GM23338 (cell line): Measurements from ENCODE around the gene KRT1. TPM values are rescaled to one million over a fixed set of nuclear protein-coding genes. Genes with fewer than 3 reads are reported as not detected.

ENCODE experiments used
- ATAC-seq: fragments of 200-7000 bp; cut with Tn5 transposase; 3 replicates; pipeline ENCODE4 v1.9.1; 2020
- DNase-seq: peaks from one replicate; pipeline ENCODE4 v3.0.0-alpha.2; 2015; ENCODE audit warnings: low spot score
- H2AFZ ChIP-seq: fragments of 200-600 bp; sonication (generic); 2 replicates; pipeline ENCODE4 v1.8.0; 2016; ENCODE audit warnings: antibody characterized with exemption, mild to moderate bottlenecking, moderate library complexity
- H3F3A ChIP-seq: fragments of 200-600 bp; sonication (generic); replicated peaks from 2 replicates; pipeline ENCODE4 v1.8.0; 2017; ENCODE audit warnings: antibody characterized with exemption, mixed run types, low read depth
- H3K27ac ChIP-seq: fragments of 200-600 bp; sonication (generic); 2 replicates; pipeline ENCODE4 v1.6.1; 2016; ENCODE audit warnings: low read depth
- H3K27me3 ChIP-seq: fragments of 200-600 bp; sonication (generic); 2 replicates; pipeline ENCODE4 v1.8.0; 2016; ENCODE audit warnings: mild to moderate bottlenecking, mixed run types, moderate library complexity; ENCODE audit not compliant: insufficient read depth
- H3K36me3 ChIP-seq: fragments of 200-600 bp; sonication (generic); 2 replicates; pipeline ENCODE4 v1.8.0; 2016; ENCODE audit warnings: mild to moderate bottlenecking; ENCODE audit not compliant: insufficient read depth
- H3K4me1 ChIP-seq: fragments of 200-600 bp; sonication (generic); 2 replicates; pipeline ENCODE4 v1.8.0; 2016; ENCODE audit warnings: mild to moderate bottlenecking, moderate library complexity; ENCODE audit not compliant: insufficient read depth
- H3K4me2 ChIP-seq: fragments of 200-600 bp; sonication (generic); 2 replicates; pipeline ENCODE4 v1.7.1; 2017; ENCODE audit warnings: mixed run types
- H3K4me3 ChIP-seq: fragments of 200-600 bp; sonication (generic); 2 replicates; pipeline ENCODE4 v1.6.1; 2016; ENCODE audit warnings: mixed run types
- H3K79me2 ChIP-seq: fragments of 200-600 bp; sonication (generic); replicated peaks from 2 replicates; pipeline ENCODE4 v1.8.0; 2017; ENCODE audit warnings: mild to moderate bottlenecking; ENCODE audit not compliant: insufficient read depth
- H3K9me2 ChIP-seq: fragments of 200-600 bp; sonication (generic); 2 replicates; pipeline ENCODE4 v1.8.0; 2017; ENCODE audit not compliant: insufficient read depth
- H4K20me1 ChIP-seq: fragments of 200-600 bp; sonication (generic); replicated peaks from 2 replicates; pipeline ENCODE4 v1.8.0; 2017; ENCODE audit warnings: mild to moderate bottlenecking; ENCODE audit not compliant: insufficient read depth
- H3K27ac Mint-ChIP-seq: 2 replicates; pipeline ENCODE4 v1.8.0; 2020; ENCODE audit warnings: inconsistent platforms, mild to moderate bottlenecking, moderate library complexity, mixed read lengths
- H3K27me3 Mint-ChIP-seq: 3 replicates; pipeline ENCODE4 v1.8.0; 2022; ENCODE audit warnings: low read depth, mild to moderate bottlenecking, moderate library complexity, mixed read lengths, inconsistent platforms; ENCODE audit not compliant: insufficient read depth, poor library complexity
- H3K36me3 Mint-ChIP-seq: 3 replicates; pipeline ENCODE4 v1.8.0; 2021; ENCODE audit warnings: low read depth, mild to moderate bottlenecking, inconsistent platforms, moderate library complexity, mixed read lengths
- H3K4me1 Mint-ChIP-seq: 3 replicates; pipeline ENCODE4 v1.8.0; 2020; ENCODE audit warnings: mild to moderate bottlenecking, inconsistent platforms, mixed read lengths
- H3K4me3 Mint-ChIP-seq: 3 replicates; pipeline ENCODE4 v1.8.0; 2021; ENCODE audit warnings: moderate library complexity, mild to moderate bottlenecking, inconsistent platforms, mixed read lengths
- H3K9me3 Mint-ChIP-seq: 3 replicates; pipeline ENCODE4 v1.8.0; 2020; ENCODE audit warnings: moderate library complexity, mild to moderate bottlenecking, inconsistent platforms, mixed read lengths
- CREB1 ChIP-seq: fragments of 250-450 bp; sonication (Bioruptor Pico); IDR thresholded peaks from 2 replicates; pipeline ENCODE4 v1.5.0; 2020; ENCODE audit warnings: low read depth, mild to moderate bottlenecking, moderate library complexity
- CTCF ChIP-seq, 2 experiments: fragments of 200-600 bp in 1 of 2; sonication (generic) in 1 of 2; conservative IDR thresholded peaks; 2 replicates each; pipeline versions ENCODE4 v1.5.1 to v1.6.1; 2016 to 2017; ENCODE audit warnings: antibody characterized with exemption in 2 of 2, low read depth in 2 of 2, mild to moderate bottlenecking in 2 of 2, moderate library complexity in 1 of 2
- EZH2 ChIP-seq: fragments of 200-600 bp; sonication (generic); IDR thresholded peaks from one replicate; pipeline ENCODE4 v1.8.0; 2017; ENCODE audit warnings: antibody characterized with exemption, mild to moderate bottlenecking, low read depth; ENCODE audit not compliant: unreplicated experiment
- JUNB ChIP-seq: IDR thresholded peaks from one replicate; pipeline ENCODE4 v1.6.1; 2016; ENCODE audit warnings: antibody characterized with exemption; ENCODE audit not compliant: unreplicated experiment
- REST ChIP-seq: IDR thresholded peaks from one replicate; pipeline ENCODE4 v1.6.1; 2018; ENCODE audit warnings: antibody characterized with exemption; ENCODE audit not compliant: unreplicated experiment
- STAT1 ChIP-seq: IDR thresholded peaks from one replicate; pipeline ENCODE4 v1.6.1; 2016; ENCODE audit warnings: antibody characterized with exemption; ENCODE audit not compliant: unreplicated experiment
- ZNF114 ChIP-seq: fragments of 250-450 bp; sonication (Bioruptor Pico); IDR thresholded peaks from 2 replicates; pipeline ENCODE4 v1.5.0; 2020; ENCODE audit warnings: mild to moderate bottlenecking, moderate library complexity
- ZNF331 ChIP-seq: fragments of 250-450 bp; sonication (Bioruptor Pico); IDR thresholded peaks from 2 replicates; pipeline ENCODE4 v1.5.0; 2020; ENCODE audit warnings: low read depth, mild to moderate bottlenecking, moderate library complexity
- polyA plus RNA-seq: library from polyadenylated mRNA; unstranded; fragments of >200 nt; fragmentation: Nextera tagmentation; extraction: Ambion mirVana; gene quantifications from 2 replicates; pipeline ENCODE4 v1.2.1, GENCODE V29; 2016
- total RNA-seq: library from RNA; depleted of rRNA; stranded (reverse); fragments of >200 nt; shearing (Covaris generic); gene quantifications from 2 replicates; pipeline ENCODE4 v1.2.3, GENCODE V29; 2014
- TF ChIP-seq, protein P1 (sequence below): IDR thresholded peaks from 2 replicates; pipeline ENCODE4 v1.6.1; 2016; ENCODE audit warnings: antibody characterized with exemption

KRT1 gene
- total and polyA plus RNA-seq, 2 experiments from 2014 or later = not detected

GRCh38 chr12:52637299-52637698, 42.9 kb downstream of the KRT1 start (continued):
- TF ChIP-seq JUNB = no peak
- no peak for TF ChIP-seq ZNF114
- TF ChIP-seq CREB1 (CRISPR knock-in tag) = no peak

- H3K27ac ChIP-seq = no peak overlapping the region
- no peak overlapping the region for H3K4me3 ChIP-seq
- no peak overlapping the region for H3K4me3 Mint-ChIP-seq
- H3F3A ChIP-seq = no peaks in the 10 kb centered on the region
- TF ChIP-seq CTCF (conservative IDR thresholded peaks at IDR 0.05; ENCODE audit: low read depth in 2 of 2) = 0 out of 4 replicates have a peak, but pooled peaks of 1 of the 2 experiments have one; percentile 7
- TF ChIP-seq, protein P1, sequence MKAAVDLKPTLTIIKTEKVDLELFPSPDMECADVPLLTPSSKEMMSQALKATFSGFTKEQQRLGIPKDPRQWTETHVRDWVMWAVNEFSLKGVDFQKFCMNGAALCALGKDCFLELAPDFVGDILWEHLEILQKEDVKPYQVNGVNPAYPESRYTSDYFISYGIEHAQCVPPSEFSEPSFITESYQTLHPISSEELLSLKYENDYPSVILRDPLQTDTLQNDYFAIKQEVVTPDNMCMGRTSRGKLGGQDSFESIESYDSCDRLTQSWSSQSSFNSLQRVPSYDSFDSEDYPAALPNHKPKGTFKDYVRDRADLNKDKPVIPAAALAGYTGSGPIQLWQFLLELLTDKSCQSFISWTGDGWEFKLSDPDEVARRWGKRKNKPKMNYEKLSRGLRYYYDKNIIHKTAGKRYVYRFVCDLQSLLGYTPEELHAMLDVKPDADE = no peak
- no peak for TF ChIP-seq ZNF331
- no peaks in the 10 kb centered on the region for H3K4me1 ChIP-seq
- no peaks in the 10 kb centered on the region for H3K9me3 Mint-ChIP-seq
- H3K4me1 Mint-ChIP-seq = no peaks in the 10 kb centered on the region
- H3K27ac Mint-ChIP-seq = no peak overlapping the region
- ATAC-seq (no peak), DNase-seq (no peak)
- no peak overlapping the region for H2AFZ ChIP-seq
- H3K9me2 ChIP-seq = no peaks in the 10 kb centered on the region
- peaks cover 2% of the 10 kb centered on the region for H3K27me3 Mint-ChIP-seq
- H3K36me3 ChIP-seq = no peaks in the 10 kb centered on the region
- H4K20me1 ChIP-seq = no peaks in the 10 kb centered on the region
- H3K27me3 ChIP-seq = no peaks in the 10 kb centered on the region
- no peak overlapping the region for H3K4me2 ChIP-seq
- no peaks in the 10 kb centered on the region for H3K36me3 Mint-ChIP-seq
- no peaks in the 10 kb centered on the region for H3K79me2 ChIP-seq
Measured at GRCh38 chr12:52636592-52637258, 43.5 kb downstream of the KRT1 start.

- no peaks in the 10 kb centered on the region for H3K9me2 ChIP-seq
- no peak for DNase-seq
- H2AFZ ChIP-seq = no peak overlapping the region
- H3K4me3 ChIP-seq = no peak overlapping the region
- H3K4me1 ChIP-seq = no peaks in the 10 kb centered on the region
- H3K4me3 Mint-ChIP-seq = no peak overlapping the region
- no peaks in the 10 kb centered on the region for H3K79me2 ChIP-seq
- no peaks in the 10 kb centered on the region for H4K20me1 ChIP-seq
- H3F3A ChIP-seq = no peaks in the 10 kb centered on the region
- no peak overlapping the region for H3K4me2 ChIP-seq
- no peak overlapping the region for H3K27ac Mint-ChIP-seq
- H3K36me3 Mint-ChIP-seq = no peaks in the 10 kb centered on the region
- H3K4me1 Mint-ChIP-seq = no peaks in the 10 kb centered on the region
- H3K27ac ChIP-seq = no peak overlapping the region
- no peak for ATAC-seq
- no peaks in the 10 kb centered on the region for H3K9me3 Mint-ChIP-seq
- no peaks in the 10 kb centered on the region for H3K27me3 ChIP-seq
- H3K27me3 Mint-ChIP-seq = peaks cover 2% of the 10 kb centered on the region
- no peaks in the 10 kb centered on the region for H3K36me3 ChIP-seq
- TF ChIP-seq EZH2 = no peak
- no peak for TF ChIP-seq ZNF331
- no peak for TF ChIP-seq JUNB
- no peak for TF ChIP-seq REST
- TF ChIP-seq, protein P1 = no peak
- TF ChIP-seq ZNF114 = no peak
- TF ChIP-seq STAT1 = no peak
- no peak for TF ChIP-seq CREB1 (CRISPR knock-in tag)
- no peak for TF ChIP-seq CTCF (conservative IDR thresholded peaks at IDR 0.05; ENCODE audit: low read depth in 2 of 2)
Measured at GRCh38 chr12:52636189-52636588, 44.0 kb downstream of the KRT1 start.
